ENCODE results near the gene CPXM2. TPM values are rescaled to one million over a fixed set of nuclear protein-coding genes. Genes with fewer than 3 reads are reported as not detected.

CPXM2 gene
- total and polyA plus RNA-seq, 4 donors: 0.05 to 0.92 (median 0.44) TPM

DNA sequence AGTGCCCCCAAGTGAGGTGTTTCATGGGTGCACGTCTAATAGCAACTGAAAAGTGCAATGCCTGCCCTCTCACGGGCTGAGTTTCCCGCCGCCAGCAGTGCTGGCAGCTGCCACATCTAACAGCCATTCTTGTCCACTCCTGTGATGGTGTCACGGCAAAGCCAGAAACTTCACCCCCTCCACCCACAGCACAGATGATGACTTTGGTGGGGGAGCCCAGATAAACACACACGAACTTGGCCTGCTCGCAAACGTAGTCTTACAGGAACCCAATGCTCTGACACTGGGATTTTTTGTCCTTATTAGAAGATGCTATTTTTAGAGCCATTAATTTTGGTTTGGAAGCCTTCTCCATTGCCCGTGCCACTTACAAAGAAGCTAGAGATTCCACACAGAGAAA is 26.7 kb downstream of the CPXM2 start (continued):
- no peak for TF ChIP-seq HNF4G (IDR thresholded peaks at IDR 0.05)

DNA sequence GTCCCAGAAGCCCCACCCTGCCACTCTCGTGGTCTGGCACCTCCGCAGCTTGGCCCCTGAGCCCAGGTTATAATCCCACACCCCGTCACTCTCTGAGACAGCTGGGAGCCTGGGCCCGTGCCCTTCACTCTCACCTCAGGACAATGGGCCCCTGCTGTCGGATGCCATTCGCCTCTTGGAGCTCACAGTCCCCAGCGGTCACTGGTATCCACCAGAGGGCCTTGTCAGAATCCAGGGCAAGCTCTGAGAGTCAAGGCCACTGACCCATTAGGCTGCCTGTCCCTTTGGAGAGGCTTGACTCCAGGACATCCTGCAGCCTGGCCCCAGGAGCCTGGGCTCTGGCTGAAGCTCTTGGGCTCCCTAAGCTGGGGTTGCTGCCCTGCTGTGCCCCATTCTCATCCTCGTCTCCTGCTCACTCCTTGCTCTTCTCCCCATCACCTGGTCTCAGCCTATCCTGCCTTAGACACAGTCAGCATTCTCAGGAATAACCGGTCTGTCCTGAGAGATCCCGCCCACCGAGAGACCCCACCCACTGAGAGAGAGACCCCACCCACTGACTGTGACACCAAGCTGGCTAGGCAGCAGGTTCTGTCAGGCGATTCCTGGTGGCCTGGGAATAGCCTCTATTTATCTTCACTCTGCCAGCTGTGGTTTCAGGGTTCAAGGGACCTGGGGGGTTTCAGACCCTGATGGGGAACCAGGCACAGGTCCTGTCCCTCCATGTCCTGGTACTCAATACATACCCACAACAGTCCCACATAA is 27.7 kb downstream of the CPXM2 start:
- no peak for DNase-seq (ENCODE audit: low spot score)
- Histone ChIP-seq H3K4me1 (ENCODE audit: control insufficient read depth in 4 of 4, insufficient read depth in 4 of 4, low read length in 3 of 4) (no peaks in the 10 kb centered on the region), H3K36me3 (ENCODE audit: control insufficient read depth in 4 of 4, insufficient read depth in 3 of 4, low read depth in 1 of 4, low read length in 3 of 4) (no peaks in the 10 kb centered on the region), H3K27me3 (ENCODE audit: control insufficient read depth in 4 of 4, insufficient read depth in 4 of 4, low read length in 3 of 4) (no peaks in the 10 kb centered on the region), H3K9ac (ENCODE audit: low read depth in 1 of 2, low read length in 2 of 2) (no peak overlapping the region), H3K27ac (ENCODE audit: low read depth in 1 of 2, low read length in 2 of 2) (no peak overlapping the region), H3K4me3 (ENCODE audit: low read depth in 1 of 3, low read length in 3 of 3) (no peak overlapping the region), H3K9me3 (ENCODE audit: control insufficient read depth in 4 of 4, low read length in 3 of 4) (no peaks in the 10 kb centered on the region)
- TF ChIP-seq GABPA (IDR thresholded peaks at IDR 0.05 in 1 of 2, conservative IDR thresholded peaks at IDR 0.05 in 1 of 2) (no peak), FOXA2 (IDR thresholded peaks at IDR 0.05) (no peak), FOXA1 (IDR thresholded peaks at IDR 0.05) (no peak), JUND (IDR thresholded peaks at IDR 0.05) (no peak), NR2F2 (IDR thresholded peaks at IDR 0.05) (no peak), HNF4A (conservative IDR thresholded peaks at IDR 0.05) (no peak)
- TF ChIP-seq, protein P1, sequence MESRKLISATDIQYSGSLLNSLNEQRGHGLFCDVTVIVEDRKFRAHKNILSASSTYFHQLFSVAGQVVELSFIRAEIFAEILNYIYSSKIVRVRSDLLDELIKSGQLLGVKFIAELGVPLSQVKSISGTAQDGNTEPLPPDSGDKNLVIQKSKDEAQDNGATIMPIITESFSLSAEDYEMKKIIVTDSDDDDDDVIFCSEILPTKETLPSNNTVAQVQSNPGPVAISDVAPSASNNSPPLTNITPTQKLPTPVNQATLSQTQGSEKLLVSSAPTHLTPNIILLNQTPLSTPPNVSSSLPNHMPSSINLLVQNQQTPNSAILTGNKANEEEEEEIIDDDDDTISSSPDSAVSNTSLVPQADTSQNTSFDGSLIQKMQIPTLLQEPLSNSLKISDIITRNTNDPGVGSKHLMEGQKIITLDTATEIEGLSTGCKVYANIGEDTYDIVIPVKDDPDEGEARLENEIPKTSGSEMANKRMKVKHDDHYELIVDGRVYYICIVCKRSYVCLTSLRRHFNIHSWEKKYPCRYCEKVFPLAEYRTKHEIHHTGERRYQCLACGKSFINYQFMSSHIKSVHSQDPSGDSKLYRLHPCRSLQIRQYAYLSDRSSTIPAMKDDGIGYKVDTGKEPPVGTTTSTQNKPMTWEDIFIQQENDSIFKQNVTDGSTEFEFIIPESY (IDR thresholded peaks at IDR 0.05): no peak
- TF ChIP-seq, protein P2, sequence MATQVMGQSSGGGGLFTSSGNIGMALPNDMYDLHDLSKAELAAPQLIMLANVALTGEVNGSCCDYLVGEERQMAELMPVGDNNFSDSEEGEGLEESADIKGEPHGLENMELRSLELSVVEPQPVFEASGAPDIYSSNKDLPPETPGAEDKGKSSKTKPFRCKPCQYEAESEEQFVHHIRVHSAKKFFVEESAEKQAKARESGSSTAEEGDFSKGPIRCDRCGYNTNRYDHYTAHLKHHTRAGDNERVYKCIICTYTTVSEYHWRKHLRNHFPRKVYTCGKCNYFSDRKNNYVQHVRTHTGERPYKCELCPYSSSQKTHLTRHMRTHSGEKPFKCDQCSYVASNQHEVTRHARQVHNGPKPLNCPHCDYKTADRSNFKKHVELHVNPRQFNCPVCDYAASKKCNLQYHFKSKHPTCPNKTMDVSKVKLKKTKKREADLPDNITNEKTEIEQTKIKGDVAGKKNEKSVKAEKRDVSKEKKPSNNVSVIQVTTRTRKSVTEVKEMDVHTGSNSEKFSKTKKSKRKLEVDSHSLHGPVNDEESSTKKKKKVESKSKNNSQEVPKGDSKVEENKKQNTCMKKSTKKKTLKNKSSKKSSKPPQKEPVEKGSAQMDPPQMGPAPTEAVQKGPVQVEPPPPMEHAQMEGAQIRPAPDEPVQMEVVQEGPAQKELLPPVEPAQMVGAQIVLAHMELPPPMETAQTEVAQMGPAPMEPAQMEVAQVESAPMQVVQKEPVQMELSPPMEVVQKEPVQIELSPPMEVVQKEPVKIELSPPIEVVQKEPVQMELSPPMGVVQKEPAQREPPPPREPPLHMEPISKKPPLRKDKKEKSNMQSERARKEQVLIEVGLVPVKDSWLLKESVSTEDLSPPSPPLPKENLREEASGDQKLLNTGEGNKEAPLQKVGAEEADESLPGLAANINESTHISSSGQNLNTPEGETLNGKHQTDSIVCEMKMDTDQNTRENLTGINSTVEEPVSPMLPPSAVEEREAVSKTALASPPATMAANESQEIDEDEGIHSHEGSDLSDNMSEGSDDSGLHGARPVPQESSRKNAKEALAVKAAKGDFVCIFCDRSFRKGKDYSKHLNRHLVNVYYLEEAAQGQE (IDR thresholded peaks at IDR 0.05): no peak
- WGBS: 74% methylated on average over 12 of the region's 12 CpGs

DNA sequence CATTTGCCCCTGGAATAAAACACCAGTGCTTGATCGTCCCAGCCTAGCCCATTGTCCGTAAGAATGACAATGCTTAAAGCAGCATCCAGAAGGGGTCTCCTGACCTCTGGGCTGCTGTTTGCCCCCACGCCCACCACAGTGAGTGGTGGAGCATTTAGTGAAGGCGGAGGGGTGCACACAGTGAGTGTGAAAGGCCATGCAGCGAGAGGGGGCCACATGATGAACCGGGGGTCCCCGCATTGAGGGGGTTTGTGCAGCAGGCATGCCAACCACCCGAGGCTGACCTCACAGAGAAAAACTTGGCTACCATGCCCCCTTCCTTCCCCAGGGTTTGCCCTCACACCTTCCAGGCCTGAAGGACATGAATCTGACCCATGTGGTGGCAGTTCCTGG is 28.4 kb downstream of the CPXM2 start:
- Histone ChIP-seq H3K27me3 (ENCODE audit: control insufficient read depth in 4 of 4, insufficient read depth in 4 of 4, low read length in 3 of 4) (no peaks in the 10 kb centered on the region), H3K4me3 (ENCODE audit: low read depth in 1 of 3, low read length in 3 of 3) (no peak overlapping the region), H3K36me3 (ENCODE audit: control insufficient read depth in 4 of 4, insufficient read depth in 3 of 4, low read depth in 1 of 4, low read length in 3 of 4) (no peaks in the 10 kb centered on the region), H3K9me3 (ENCODE audit: control insufficient read depth in 4 of 4, low read length in 3 of 4) (no peaks in the 10 kb centered on the region), H3K4me1 (ENCODE audit: control insufficient read depth in 4 of 4, insufficient read depth in 4 of 4, low read length in 3 of 4) (no peaks in the 10 kb centered on the region), H3K27ac (ENCODE audit: low read depth in 1 of 2, low read length in 2 of 2) (no peak overlapping the region), H3K9ac (ENCODE audit: low read depth in 1 of 2, low read length in 2 of 2) (no peak overlapping the region)
- 79% methylated on average over 8 of the region's 8 CpGs for WGBS
- DNase-seq (ENCODE audit: low spot score): no peak
- TF ChIP-seq NR2F2 (IDR thresholded peaks at IDR 0.05) (no peak), YY1 (IDR thresholded peaks at IDR 0.05) (no peak), RAD21 (IDR thresholded peaks at IDR 0.05) (no peak), EGR1 (IDR thresholded peaks at IDR 0.05; ENCODE audit: low read depth in 2 of 2) (no peak), FOXA1 (IDR thresholded peaks at IDR 0.05) (no peak), SP1 (IDR thresholded peaks at IDR 0.05) (no peak), JUND (IDR thresholded peaks at IDR 0.05) (no peak), GABPA (IDR thresholded peaks at IDR 0.05 in 1 of 2, conservative IDR thresholded peaks at IDR 0.05 in 1 of 2) (no peak), HNF4G (IDR thresholded peaks at IDR 0.05) (no peak), FOXA2 (IDR thresholded peaks at IDR 0.05) (no peak)
- TF ChIP-seq, protein P3, sequence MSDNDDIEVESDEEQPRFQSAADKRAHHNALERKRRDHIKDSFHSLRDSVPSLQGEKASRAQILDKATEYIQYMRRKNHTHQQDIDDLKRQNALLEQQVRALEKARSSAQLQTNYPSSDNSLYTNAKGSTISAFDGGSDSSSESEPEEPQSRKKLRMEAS (IDR thresholded peaks at IDR 0.05): no peak
- TF ChIP-seq, protein P1 (IDR thresholded peaks at IDR 0.05): no peak
- TF ChIP-seq, protein P4, sequence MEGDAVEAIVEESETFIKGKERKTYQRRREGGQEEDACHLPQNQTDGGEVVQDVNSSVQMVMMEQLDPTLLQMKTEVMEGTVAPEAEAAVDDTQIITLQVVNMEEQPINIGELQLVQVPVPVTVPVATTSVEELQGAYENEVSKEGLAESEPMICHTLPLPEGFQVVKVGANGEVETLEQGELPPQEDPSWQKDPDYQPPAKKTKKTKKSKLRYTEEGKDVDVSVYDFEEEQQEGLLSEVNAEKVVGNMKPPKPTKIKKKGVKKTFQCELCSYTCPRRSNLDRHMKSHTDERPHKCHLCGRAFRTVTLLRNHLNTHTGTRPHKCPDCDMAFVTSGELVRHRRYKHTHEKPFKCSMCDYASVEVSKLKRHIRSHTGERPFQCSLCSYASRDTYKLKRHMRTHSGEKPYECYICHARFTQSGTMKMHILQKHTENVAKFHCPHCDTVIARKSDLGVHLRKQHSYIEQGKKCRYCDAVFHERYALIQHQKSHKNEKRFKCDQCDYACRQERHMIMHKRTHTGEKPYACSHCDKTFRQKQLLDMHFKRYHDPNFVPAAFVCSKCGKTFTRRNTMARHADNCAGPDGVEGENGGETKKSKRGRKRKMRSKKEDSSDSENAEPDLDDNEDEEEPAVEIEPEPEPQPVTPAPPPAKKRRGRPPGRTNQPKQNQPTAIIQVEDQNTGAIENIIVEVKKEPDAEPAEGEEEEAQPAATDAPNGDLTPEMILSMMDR (IDR thresholded peaks at IDR 0.05; ENCODE audit: low read depth, low read length, missing input control): no peak
- TF ChIP-seq, protein P2 (IDR thresholded peaks at IDR 0.05): no peak
